Adrenal gland (tissue), 12 donors: ENCODE measurements around the gene TMEM132D. TPM values are rescaled to one million over a fixed set of nuclear protein-coding genes. Genes with fewer than 3 reads are reported as not detected.

Experiments used
- DNase-seq, 7 donors: peaks; one replicate each; pipeline ENCODE4 v3.0.0-alpha.2; 2019 to 2020
- H3K27ac ChIP-seq, 5 donors: fragments of 200-600 bp; sonication (generic) in 4 of 5; 1 replicate in 3 of 5; 2 replicates in 2 of 5; pipeline versions ENCODE4 v1.5.1 to v1.8.0; 2016 to 2020; ENCODE audit warnings: mild to moderate bottlenecking in 1 of 5
- H3K27me3 ChIP-seq: fragments of 200-600 bp; 2 replicates; pipeline ENCODE4 v1.8.0; 2021
- H3K36me3 ChIP-seq, 2 donors: fragments of 200-600 bp; replicated peaks in 1 of 2; 1 replicate in 1 of 2; 2 replicates in 1 of 2; pipeline versions ENCODE4 v1.5.1 to v1.8.0; 2018 to 2022
- H3K4me1 ChIP-seq, 2 donors: fragments of 200-600 bp; replicated peaks in 1 of 2; 1 replicate in 1 of 2; 2 replicates in 1 of 2; pipeline versions ENCODE4 v1.5.1 to v1.8.0; 2018 to 2021
- H3K4me3 ChIP-seq, 4 donors: fragments of 200-600 bp; sonication (generic) in 3 of 4; one replicate each; pipeline ENCODE4 v1.5.1; 2016 to 2018
- H3K9me3 ChIP-seq, 3 donors: fragments of 200-600 bp; sonication (generic) in 1 of 3; replicated peaks in 1 of 3; 1 replicate in 2 of 3; 2 replicates in 1 of 3; pipeline versions ENCODE4 v1.5.1 to v1.8.0; 2016 to 2021
- POLR2A ChIP-seq, 2 donors: fragments of 450-650 bp; IDR thresholded peaks; one replicate each; pipeline ENCODE4 v1.6.1; 2017; ENCODE audit warnings: antibody characterized with exemption in 2 of 2, mild to moderate bottlenecking in 2 of 2, moderate library complexity in 1 of 2
- WGBS, 4 donors: extraction: QIAGEN DNeasy Blood & Tissue Kit in 2 of 4; methylation state at CpG; one replicate each; pipeline versions ENCODE4 v1.1.5 to v1.1.7; 2013 to 2017; 5-methylcytosine and 5-hydroxymethylcytosine counted together
- intact Hi-C, 2 donors: fragments of 100-400 bp; cut with DNase I; formaldehyde crosslinking; loops; one replicate each; pipeline versions ENCODE4 v1.14.1 to v1.15.0; 2022 to 2023
- polyA plus RNA-seq, 3 donors: library from polyadenylated mRNA; stranded (reverse); fragments of 200-250 nt in 2 of 3; fragments of 350-450 nt in 1 of 3; fragmentation: Illumina TruSeq in 1 of 3; extraction: RNeasy Lipid Tissue Mini Kit (QIAGEN cat#74804) in 1 of 3; gene quantifications; one replicate each; pipeline ENCODE4 v1.2.3, GENCODE V29; 2013 to 2014
- total RNA-seq, 9 donors: library from RNA; depleted of rRNA in 4 of 9; stranded (reverse); fragments of >200 nt in 4 of 9; fragments of 120-200 nt in 1 of 9; fragmentation: NEBNext Ultra II Directional in 1 of 9; extraction: Animal tissue kit (Norgen Biotek cat#: 25700) in 1 of 9; gene quantifications; one replicate each; pipeline versions ENCODE4 v1.1.0 to v1.2.4, GENCODE V29; 2013 to 2023
- TF ChIP-seq, protein P1 (sequence below), 6 experiments: fragments of 450-650 bp in 4 of 6; fragments of 200-600 bp in 2 of 6; sonication (generic) in 1 of 6; IDR thresholded peaks; 1 replicate in 5 of 6; 2 replicates in 1 of 6; pipeline versions ENCODE4 v1.5.1 to v1.8.0; 2016 to 2021; ENCODE audit warnings: antibody characterized with exemption in 6 of 6, mild to moderate bottlenecking in 2 of 6, moderate library complexity in 1 of 6
- donor health status: healthy with polysubstance abuse.
- donor health status: Bipolar disorder and iron deficiency.
- donor health status: DM: yes; HTN: yes; CAD: no.
- donor health status: DM: no; HTN: no; CAD: no.
- donor health status: DM: no; HTN: no; CAD: no.
- donor health status: DM: yes; HTN: yes; CAD: no.

Gene TMEM132D
- total and polyA plus RNA-seq, 12 donors: 0.03 to 0.83 (median 0.35) TPM; not detected in 8

- H3K27me3 ChIP-seq: no peaks in the 10 kb centered on the region
- WGBS, 4 donors: 87 to 93% (median 88%) methylated on average over 7 to 8 of the region's 8 CpGs
- no peak for DNase-seq
- no peaks in the 10 kb centered on the region for H3K36me3 ChIP-seq
- H3K27ac ChIP-seq: no peak overlapping the region
- no peak overlapping the region for H3K4me3 ChIP-seq
- no peaks in the 10 kb centered on the region for H3K4me1 ChIP-seq
- no peak for TF ChIP-seq POLR2A (IDR thresholded peaks at IDR 0.05)
- TF ChIP-seq, protein P1, sequence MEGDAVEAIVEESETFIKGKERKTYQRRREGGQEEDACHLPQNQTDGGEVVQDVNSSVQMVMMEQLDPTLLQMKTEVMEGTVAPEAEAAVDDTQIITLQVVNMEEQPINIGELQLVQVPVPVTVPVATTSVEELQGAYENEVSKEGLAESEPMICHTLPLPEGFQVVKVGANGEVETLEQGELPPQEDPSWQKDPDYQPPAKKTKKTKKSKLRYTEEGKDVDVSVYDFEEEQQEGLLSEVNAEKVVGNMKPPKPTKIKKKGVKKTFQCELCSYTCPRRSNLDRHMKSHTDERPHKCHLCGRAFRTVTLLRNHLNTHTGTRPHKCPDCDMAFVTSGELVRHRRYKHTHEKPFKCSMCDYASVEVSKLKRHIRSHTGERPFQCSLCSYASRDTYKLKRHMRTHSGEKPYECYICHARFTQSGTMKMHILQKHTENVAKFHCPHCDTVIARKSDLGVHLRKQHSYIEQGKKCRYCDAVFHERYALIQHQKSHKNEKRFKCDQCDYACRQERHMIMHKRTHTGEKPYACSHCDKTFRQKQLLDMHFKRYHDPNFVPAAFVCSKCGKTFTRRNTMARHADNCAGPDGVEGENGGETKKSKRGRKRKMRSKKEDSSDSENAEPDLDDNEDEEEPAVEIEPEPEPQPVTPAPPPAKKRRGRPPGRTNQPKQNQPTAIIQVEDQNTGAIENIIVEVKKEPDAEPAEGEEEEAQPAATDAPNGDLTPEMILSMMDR (IDR thresholded peaks at IDR 0.05): no peak
- H3K9me3 ChIP-seq: no peaks in the 10 kb centered on the region
- intact Hi-C loops: no loop called here
Observed at GRCh38 chr12:129868575-129868974, 35.2 kb downstream of the TMEM132D start.

GRCh38 chr12:129863938-129864337, 39.9 kb downstream of the TMEM132D start:
- Histone ChIP-seq H3K36me3 (no peaks in the 10 kb centered on the region), H3K4me3 (no peak overlapping the region), H3K9me3 (no peaks in the 10 kb centered on the region), H3K27ac (no peak overlapping the region), H3K4me1 (no peaks in the 10 kb centered on the region), H3K27me3 (no peaks in the 10 kb centered on the region)
- intact Hi-C loops: no loop called here
- DNase-seq: no peak
- TF ChIP-seq, protein P1 (IDR thresholded peaks at IDR 0.05): no peak
- TF ChIP-seq POLR2A (IDR thresholded peaks at IDR 0.05): no peak
- WGBS, 4 donors: 62 to 73% (median 70%) methylated on average over 3 to 4 of the region's 4 CpGs

GRCh38 chr12:129862561-129863175, 41.2 kb downstream of the TMEM132D start:
- H3K9me3 ChIP-seq: no peaks in the 10 kb centered on the region
- H3K27ac ChIP-seq: no peak overlapping the region
- 46 to 57% (median 49%) methylated on average over 7 of the region's 7 CpGs for WGBS, 4 donors
- no peak for DNase-seq
- H3K27me3 ChIP-seq: no peaks in the 10 kb centered on the region
- H3K4me3 ChIP-seq: no peak overlapping the region
- H3K4me1 ChIP-seq: no peaks in the 10 kb centered on the region
- intact Hi-C loops: no loop called here
- no peaks in the 10 kb centered on the region for H3K36me3 ChIP-seq
- no peak for TF ChIP-seq POLR2A (IDR thresholded peaks at IDR 0.05)
- TF ChIP-seq, protein P1 (IDR thresholded peaks at IDR 0.05): no peak

GRCh38 chr12:129861951-129862350, 41.9 kb downstream of the TMEM132D start:
- DNase-seq: no peak
- no peak overlapping the region for H3K4me3 ChIP-seq
- TF ChIP-seq, protein P1 (IDR thresholded peaks at IDR 0.05): no peak
- TF ChIP-seq POLR2A (IDR thresholded peaks at IDR 0.05): no peak
- H3K27ac ChIP-seq: no peak overlapping the region
- intact Hi-C loops: no loop called here
- H3K36me3 ChIP-seq: no peaks in the 10 kb centered on the region
- WGBS, 4 donors: 50 to 61% (median 59%) methylated on average over 2 of the region's 2 CpGs
- H3K9me3 ChIP-seq: no peaks in the 10 kb centered on the region
- no peaks in the 10 kb centered on the region for H3K27me3 ChIP-seq
- no peaks in the 10 kb centered on the region for H3K4me1 ChIP-seq
